IMR-90 (cell line): Measurements from ENCODE around the gene GGTLC1.
"Not testable (repeated sequence)": the region's sequence is repeated elsewhere in the genome, so short reads cannot be mapped to it uniquely, and the experiment has no call there.

ENCODE experiments used
- CEBPB ChIP-seq: IDR thresholded peaks from 2 replicates; pipeline ENCODE4 v1.6.1; 2012; ENCODE audit warnings: low read depth, low read length, improper control_type of control experiment
- CHD1 ChIP-seq: IDR thresholded peaks from 2 replicates; pipeline ENCODE4 v1.6.1; 2012; ENCODE audit warnings: low read depth, low read length, improper control_type of control experiment
- FOS ChIP-seq: fragments of 150-350 bp; IDR thresholded peaks from 2 replicates; pipeline ENCODE4 v1.6.1; 2016; ENCODE audit warnings: low read depth, low read length
- MAFK ChIP-seq: IDR thresholded peaks from 2 replicates; pipeline ENCODE4 v1.6.1; 2012; ENCODE audit warnings: low read depth, low read length, improper control_type of control experiment
- POLR2A ChIP-seq: IDR thresholded peaks from 2 replicates; pipeline ENCODE4 v1.6.1; 2012; ENCODE audit warnings: mild to moderate bottlenecking, low read depth, low read length
- RAD21 ChIP-seq: IDR thresholded peaks from 2 replicates; pipeline ENCODE4 v1.6.1; 2012; ENCODE audit warnings: low read length, improper control_type of control experiment
- TF ChIP-seq, protein P1 (sequence below): conservative IDR thresholded peaks from 2 replicates; pipeline ENCODE4 v1.5.1; 2012; ENCODE audit warnings: mild to moderate bottlenecking, low read depth, low read length, improper control_type of control experiment
- TF ChIP-seq, protein P2 (sequence below): fragments of 150-350 bp; IDR thresholded peaks from 2 replicates; pipeline ENCODE4 v1.6.1; 2017; ENCODE audit warnings: mild to moderate bottlenecking, antibody characterized with exemption, low read length, low read depth
- TF ChIP-seq, protein P3 (sequence below): fragments of 150-350 bp; IDR thresholded peaks from 2 replicates; pipeline ENCODE4 v1.6.1; 2016; ENCODE audit warnings: low read depth, mild to moderate bottlenecking, low read length, moderate library complexity, borderline replicate concordance

DNA sequence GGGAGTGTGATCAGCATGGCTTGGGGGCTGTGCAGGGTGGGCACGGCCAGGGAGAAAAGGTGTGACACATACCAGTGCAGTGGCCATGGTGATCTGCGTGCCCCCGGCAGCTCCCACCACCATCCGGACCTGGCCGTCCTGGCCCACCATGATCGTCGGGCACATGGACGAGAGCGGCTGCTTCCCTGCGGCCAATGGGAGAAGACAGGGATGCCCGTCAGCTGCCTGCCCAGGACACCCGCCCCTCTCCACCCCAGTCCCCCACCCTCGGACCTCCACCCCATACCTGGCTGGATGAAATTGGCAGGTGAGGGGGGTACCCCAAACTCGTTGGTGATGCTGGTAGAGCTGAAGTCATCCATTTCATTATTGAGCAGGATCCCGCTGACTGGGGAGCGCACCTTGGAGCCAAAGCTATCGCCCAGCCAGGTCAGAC is 2.8 kb downstream of the GGTLC1 start:
- TF ChIP-seq CEBPB, FOS, MAFK, POLR2A, CHD1, RAD21: not testable (repeated sequence)
- TF ChIP-seq, protein P1, sequence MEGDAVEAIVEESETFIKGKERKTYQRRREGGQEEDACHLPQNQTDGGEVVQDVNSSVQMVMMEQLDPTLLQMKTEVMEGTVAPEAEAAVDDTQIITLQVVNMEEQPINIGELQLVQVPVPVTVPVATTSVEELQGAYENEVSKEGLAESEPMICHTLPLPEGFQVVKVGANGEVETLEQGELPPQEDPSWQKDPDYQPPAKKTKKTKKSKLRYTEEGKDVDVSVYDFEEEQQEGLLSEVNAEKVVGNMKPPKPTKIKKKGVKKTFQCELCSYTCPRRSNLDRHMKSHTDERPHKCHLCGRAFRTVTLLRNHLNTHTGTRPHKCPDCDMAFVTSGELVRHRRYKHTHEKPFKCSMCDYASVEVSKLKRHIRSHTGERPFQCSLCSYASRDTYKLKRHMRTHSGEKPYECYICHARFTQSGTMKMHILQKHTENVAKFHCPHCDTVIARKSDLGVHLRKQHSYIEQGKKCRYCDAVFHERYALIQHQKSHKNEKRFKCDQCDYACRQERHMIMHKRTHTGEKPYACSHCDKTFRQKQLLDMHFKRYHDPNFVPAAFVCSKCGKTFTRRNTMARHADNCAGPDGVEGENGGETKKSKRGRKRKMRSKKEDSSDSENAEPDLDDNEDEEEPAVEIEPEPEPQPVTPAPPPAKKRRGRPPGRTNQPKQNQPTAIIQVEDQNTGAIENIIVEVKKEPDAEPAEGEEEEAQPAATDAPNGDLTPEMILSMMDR: not testable (repeated sequence)
- TF ChIP-seq, protein P2, sequence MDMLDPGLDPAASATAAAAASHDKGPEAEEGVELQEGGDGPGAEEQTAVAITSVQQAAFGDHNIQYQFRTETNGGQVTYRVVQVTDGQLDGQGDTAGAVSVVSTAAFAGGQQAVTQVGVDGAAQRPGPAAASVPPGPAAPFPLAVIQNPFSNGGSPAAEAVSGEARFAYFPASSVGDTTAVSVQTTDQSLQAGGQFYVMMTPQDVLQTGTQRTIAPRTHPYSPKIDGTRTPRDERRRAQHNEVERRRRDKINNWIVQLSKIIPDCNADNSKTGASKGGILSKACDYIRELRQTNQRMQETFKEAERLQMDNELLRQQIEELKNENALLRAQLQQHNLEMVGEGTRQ: not testable (repeated sequence)
- TF ChIP-seq, protein P3, sequence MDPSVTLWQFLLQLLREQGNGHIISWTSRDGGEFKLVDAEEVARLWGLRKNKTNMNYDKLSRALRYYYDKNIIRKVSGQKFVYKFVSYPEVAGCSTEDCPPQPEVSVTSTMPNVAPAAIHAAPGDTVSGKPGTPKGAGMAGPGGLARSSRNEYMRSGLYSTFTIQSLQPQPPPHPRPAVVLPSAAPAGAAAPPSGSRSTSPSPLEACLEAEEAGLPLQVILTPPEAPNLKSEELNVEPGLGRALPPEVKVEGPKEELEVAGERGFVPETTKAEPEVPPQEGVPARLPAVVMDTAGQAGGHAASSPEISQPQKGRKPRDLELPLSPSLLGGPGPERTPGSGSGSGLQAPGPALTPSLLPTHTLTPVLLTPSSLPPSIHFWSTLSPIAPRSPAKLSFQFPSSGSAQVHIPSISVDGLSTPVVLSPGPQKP: not testable (repeated sequence)
